SK-N-SH (cell line): ENCODE data around the gene FFAR2.

Source experiments
- ELF1 ChIP-seq: IDR thresholded peaks from 2 replicates; pipeline ENCODE4 v1.4.0; 2012
- EP300 ChIP-seq, 2 experiments: IDR thresholded peaks; 2 replicates each; pipeline versions ENCODE4 v1.4.0 to v1.6.1; 2012; ENCODE audit warnings: borderline replicate concordance in 1 of 2, low read depth in 1 of 2, low read length in 1 of 2
- GABPA ChIP-seq: IDR thresholded peaks from 2 replicates; pipeline ENCODE4 v1.4.0; 2012; ENCODE audit warnings: low read depth, mild to moderate bottlenecking
- POLR2AphosphoS5 ChIP-seq: IDR thresholded peaks from 2 replicates; pipeline ENCODE4 v1.6.1; 2012; ENCODE audit warnings: low read depth, low read length
- RAD21 ChIP-seq: IDR thresholded peaks from 2 replicates; pipeline ENCODE4 v1.6.1; 2012; ENCODE audit warnings: mild to moderate bottlenecking, low read length
- TAF1 ChIP-seq: IDR thresholded peaks from 2 replicates; pipeline ENCODE4 v1.6.1; 2012; ENCODE audit warnings: low read depth, mild to moderate bottlenecking, low read length, moderate library complexity, borderline replicate concordance
- TF ChIP-seq, protein P1 (sequence below): fragments of 200-600 bp; sonication (generic); IDR thresholded peaks from 2 replicates; pipeline ENCODE4 v1.6.1; 2017; ENCODE audit warnings: antibody characterized with exemption, mild to moderate bottlenecking, moderate library complexity
- TF ChIP-seq, protein P2 (sequence below): IDR thresholded peaks from 2 replicates; pipeline ENCODE4 v1.4.0; 2012; ENCODE audit warnings: low read depth

DNA sequence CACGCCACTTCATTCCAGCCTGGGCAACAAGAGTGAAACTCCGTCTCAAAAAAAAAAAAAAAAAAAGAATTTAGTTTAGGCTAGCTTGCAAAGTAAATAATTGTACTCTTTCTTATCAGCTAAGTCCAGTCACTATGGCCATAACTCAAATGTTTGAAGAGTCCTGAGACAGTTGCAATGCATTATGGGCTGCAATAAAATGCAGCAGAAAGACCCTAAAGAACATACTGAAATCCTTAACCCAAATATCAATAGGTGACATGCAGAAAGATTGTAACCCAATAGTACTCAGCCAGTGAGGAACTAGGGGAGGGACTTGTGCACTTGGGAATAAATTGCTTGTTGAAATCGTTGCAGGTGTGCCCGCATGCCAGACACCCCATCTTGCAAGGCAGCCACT is 20.9 kb upstream of the FFAR2 start:
- TF ChIP-seq GABPA = no peak
- TF ChIP-seq, protein P1, sequence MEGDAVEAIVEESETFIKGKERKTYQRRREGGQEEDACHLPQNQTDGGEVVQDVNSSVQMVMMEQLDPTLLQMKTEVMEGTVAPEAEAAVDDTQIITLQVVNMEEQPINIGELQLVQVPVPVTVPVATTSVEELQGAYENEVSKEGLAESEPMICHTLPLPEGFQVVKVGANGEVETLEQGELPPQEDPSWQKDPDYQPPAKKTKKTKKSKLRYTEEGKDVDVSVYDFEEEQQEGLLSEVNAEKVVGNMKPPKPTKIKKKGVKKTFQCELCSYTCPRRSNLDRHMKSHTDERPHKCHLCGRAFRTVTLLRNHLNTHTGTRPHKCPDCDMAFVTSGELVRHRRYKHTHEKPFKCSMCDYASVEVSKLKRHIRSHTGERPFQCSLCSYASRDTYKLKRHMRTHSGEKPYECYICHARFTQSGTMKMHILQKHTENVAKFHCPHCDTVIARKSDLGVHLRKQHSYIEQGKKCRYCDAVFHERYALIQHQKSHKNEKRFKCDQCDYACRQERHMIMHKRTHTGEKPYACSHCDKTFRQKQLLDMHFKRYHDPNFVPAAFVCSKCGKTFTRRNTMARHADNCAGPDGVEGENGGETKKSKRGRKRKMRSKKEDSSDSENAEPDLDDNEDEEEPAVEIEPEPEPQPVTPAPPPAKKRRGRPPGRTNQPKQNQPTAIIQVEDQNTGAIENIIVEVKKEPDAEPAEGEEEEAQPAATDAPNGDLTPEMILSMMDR = no peak
- TF ChIP-seq, protein P2, sequence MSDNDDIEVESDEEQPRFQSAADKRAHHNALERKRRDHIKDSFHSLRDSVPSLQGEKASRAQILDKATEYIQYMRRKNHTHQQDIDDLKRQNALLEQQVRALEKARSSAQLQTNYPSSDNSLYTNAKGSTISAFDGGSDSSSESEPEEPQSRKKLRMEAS = no peak
- no peak for TF ChIP-seq POLR2AphosphoS5
- TF ChIP-seq ELF1 = no peak
- TF ChIP-seq EP300 (IDR thresholded peaks at IDR 0.05; ENCODE audit: borderline replicate concordance in 1 of 2, low read depth in 1 of 2, low read length in 1 of 2) = no peak
- TF ChIP-seq TAF1 = no peak
- TF ChIP-seq RAD21 = no peak
